NCI-H2029 treated with DMSO at 0.1 percent for 48 hours (cell line): ENCODE data around the gene HIP1R.

ENCODE experiments used
- DNase-seq: peaks from one replicate; lab custom pipeline; 2025; lab: John Stamatoyannopoulos, UW

The HIP1R gene

GRCh38 chr12:122847516-122847836 is 12.2 kb downstream of the HIP1R start:
- DNase-seq = no peak

- no peak for DNase-seq
These were observed 12.7 kb downstream of the HIP1R start for GRCh38 chr12:122847921-122848421.

- DNase-seq = no peak
These were observed 13.5 kb downstream of the HIP1R start for GRCh38 chr12:122848471-122849351.

GRCh38 chr12:122849352-122850047 is 14.2 kb downstream of the HIP1R start:
- DNase-seq = no peak

- DNase-seq = no peak
These were observed 14.8 kb downstream of the HIP1R start for GRCh38 chr12:122850048-122850445.

GRCh38 chr12:122850695-122851350 is 15.6 kb downstream of the HIP1R start:
- no peak for DNase-seq

- no peak for DNase-seq
These were observed 16.6 kb downstream of the HIP1R start for GRCh38 chr12:122851820-122852219.

GRCh38 chr12:122852336-122853275 is 17.3 kb downstream of the HIP1R start:
- no peak for DNase-seq

GRCh38 chr12:122853582-122854245 is 18.5 kb downstream of the HIP1R start:
- DNase-seq = no peak

GRCh38 chr12:122854554-122854953 is 19.3 kb downstream of the HIP1R start:
- DNase-seq = no peak

- no peak for DNase-seq
These were observed 20.0 kb downstream of the HIP1R start for GRCh38 chr12:122855071-122855829.

- no peak for DNase-seq
These were observed 20.9 kb downstream of the HIP1R start for GRCh38 chr12:122855928-122856831.

- no peak for DNase-seq
These were observed 21.9 kb downstream of the HIP1R start for GRCh38 chr12:122856999-122857671.

GRCh38 chr12:122858171-122858570 is 22.9 kb downstream of the HIP1R start:
- DNase-seq = no peak

- DNase-seq = no peak
These were observed 23.5 kb downstream of the HIP1R start for GRCh38 chr12:122858591-122859302.

- DNase-seq = no peak
These were observed 24.2 kb downstream of the HIP1R start for GRCh38 chr12:122859303-122860039.
